ENCODE results near the gene PCDHB7. TPM values are rescaled to one million over a fixed set of nuclear protein-coding genes. Genes with fewer than 3 reads are reported as not detected.
"Not testable (repeated sequence)": the region's sequence is repeated elsewhere in the genome, so short reads cannot be mapped to it uniquely, and the experiment has no call there.

PCDHB7 gene
- total RNA-seq, 1 donor from 2014 or later: 1.9 TPM

DNA sequence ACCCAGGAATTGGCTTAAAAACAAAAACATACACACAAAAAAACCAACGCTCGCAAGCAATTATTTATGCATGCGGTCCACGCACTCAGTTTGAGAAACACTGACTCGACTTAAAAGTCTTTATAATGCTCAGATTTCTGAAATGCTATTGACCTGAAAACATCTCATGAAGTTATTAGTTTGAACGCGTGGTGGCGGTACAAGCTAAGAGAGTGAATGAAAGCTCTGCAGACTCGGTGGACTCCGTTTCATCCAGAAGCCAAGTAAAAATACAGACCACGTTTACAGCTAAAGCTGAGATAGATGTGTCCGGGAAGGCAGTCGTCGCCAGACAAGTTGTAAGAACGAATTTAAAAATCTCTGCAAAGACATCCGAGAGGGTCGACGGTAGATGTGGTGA lies 22.6 kb upstream of the PCDHB7 start, which contains the start of gene PCDHB6:
Gene PCDHB6 (plus strand): TSS at position 246 of the 400 bp plus-strand sequence. CDS start 201 bp downstream, outside the sequence.
- Histone ChIP-seq H3K36me3 (no peaks in the 10 kb centered on the region), H3K9me3 (peaks cover 9% of the 10 kb centered on the region), H3K4me3 (peak within 1 kb of the TSS; percentile 15), H3K4me1 (no peaks in the 10 kb centered on the region), H3K27me3 (ENCODE audit: low read depth) (no peaks in the 10 kb centered on the region), H3K27ac (no peak within 1 kb of the TSS)
- TF ChIP-seq, protein P1, sequence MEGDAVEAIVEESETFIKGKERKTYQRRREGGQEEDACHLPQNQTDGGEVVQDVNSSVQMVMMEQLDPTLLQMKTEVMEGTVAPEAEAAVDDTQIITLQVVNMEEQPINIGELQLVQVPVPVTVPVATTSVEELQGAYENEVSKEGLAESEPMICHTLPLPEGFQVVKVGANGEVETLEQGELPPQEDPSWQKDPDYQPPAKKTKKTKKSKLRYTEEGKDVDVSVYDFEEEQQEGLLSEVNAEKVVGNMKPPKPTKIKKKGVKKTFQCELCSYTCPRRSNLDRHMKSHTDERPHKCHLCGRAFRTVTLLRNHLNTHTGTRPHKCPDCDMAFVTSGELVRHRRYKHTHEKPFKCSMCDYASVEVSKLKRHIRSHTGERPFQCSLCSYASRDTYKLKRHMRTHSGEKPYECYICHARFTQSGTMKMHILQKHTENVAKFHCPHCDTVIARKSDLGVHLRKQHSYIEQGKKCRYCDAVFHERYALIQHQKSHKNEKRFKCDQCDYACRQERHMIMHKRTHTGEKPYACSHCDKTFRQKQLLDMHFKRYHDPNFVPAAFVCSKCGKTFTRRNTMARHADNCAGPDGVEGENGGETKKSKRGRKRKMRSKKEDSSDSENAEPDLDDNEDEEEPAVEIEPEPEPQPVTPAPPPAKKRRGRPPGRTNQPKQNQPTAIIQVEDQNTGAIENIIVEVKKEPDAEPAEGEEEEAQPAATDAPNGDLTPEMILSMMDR (IDR thresholded peaks at IDR 0.05): peak; percentile 11
- intact Hi-C loops (cut with DNase I): no loop called here
- ATAC-seq (no peak), DNase-seq (no peak)

DNA sequence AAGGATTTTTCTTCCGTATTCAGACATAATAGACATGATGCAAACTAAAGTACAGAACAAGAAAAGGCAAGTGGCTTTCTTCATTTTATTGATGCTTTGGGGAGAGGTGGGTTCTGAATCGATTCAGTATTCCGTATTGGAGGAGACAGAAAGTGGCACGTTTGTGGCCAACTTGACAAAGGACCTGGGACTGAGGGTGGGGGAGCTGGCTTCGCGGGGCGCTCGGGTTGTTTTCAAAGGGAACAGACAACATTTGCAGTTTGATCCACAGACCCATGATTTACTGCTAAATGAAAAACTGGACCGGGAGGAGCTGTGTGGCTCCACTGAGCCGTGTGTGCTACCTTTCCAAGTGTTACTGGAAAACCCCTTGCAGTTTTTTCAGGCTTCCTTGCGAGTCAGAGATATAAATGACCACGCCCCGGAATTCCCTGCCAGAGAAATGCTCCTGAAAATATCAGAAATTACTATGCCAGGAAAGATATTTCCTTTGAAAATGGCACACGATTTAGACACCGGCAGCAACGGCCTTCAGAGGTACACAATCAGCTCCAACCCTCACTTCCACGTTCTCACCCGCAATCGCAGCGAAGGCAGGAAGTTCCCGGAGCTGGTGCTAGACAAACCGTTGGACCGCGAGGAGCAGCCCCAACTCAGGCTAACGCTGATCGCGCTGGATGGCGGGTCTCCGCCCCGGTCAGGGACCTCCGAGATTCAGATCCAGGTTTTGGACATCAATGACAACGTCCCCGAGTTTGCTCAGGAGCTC lies 22.0 kb upstream of the PCDHB7 start:
- TF ChIP-seq, protein P1 (IDR thresholded peaks at IDR 0.05): no peak
- H3K27ac ChIP-seq: no peak overlapping the region
- peak overlapping the region; percentile 15 for H3K4me3 ChIP-seq
- H3K36me3 ChIP-seq: no peaks in the 10 kb centered on the region
- peaks cover 9% of the 10 kb centered on the region for H3K9me3 ChIP-seq
- H3K27me3 ChIP-seq (ENCODE audit: low read depth): no peaks in the 10 kb centered on the region
- intact Hi-C loops (cut with DNase I): no loop called here
- no peak for DNase-seq
- no peaks in the 10 kb centered on the region for H3K4me1 ChIP-seq
- ATAC-seq: no peak

DNA sequence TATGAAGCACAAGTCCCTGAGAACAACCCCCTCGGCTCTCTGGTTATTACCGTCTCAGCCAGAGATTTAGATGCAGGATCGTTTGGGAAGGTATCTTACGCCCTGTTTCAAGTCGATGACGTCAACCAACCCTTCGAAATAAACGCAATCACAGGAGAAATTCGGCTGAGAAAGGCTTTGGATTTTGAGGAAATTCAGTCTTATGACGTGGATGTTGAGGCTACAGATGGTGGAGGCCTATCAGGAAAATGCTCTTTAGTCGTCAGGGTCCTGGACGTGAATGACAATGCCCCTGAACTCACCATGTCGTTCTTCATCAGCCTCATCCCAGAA lies 21.5 kb upstream of the PCDHB7 start:
- no peaks in the 10 kb centered on the region for H3K4me1 ChIP-seq
- no peak overlapping the region for H3K27ac ChIP-seq
- no peak for DNase-seq
- intact Hi-C loops (cut with DNase I): no loop called here
- ATAC-seq: no peak
- no peaks in the 10 kb centered on the region for H3K36me3 ChIP-seq
- peaks cover 11% of the 10 kb centered on the region for H3K9me3 ChIP-seq
- no peaks in the 10 kb centered on the region for H3K27me3 ChIP-seq (ENCODE audit: low read depth)
- no peak overlapping the region for H3K4me3 ChIP-seq
- TF ChIP-seq, protein P1 (IDR thresholded peaks at IDR 0.05): no peak

DNA sequence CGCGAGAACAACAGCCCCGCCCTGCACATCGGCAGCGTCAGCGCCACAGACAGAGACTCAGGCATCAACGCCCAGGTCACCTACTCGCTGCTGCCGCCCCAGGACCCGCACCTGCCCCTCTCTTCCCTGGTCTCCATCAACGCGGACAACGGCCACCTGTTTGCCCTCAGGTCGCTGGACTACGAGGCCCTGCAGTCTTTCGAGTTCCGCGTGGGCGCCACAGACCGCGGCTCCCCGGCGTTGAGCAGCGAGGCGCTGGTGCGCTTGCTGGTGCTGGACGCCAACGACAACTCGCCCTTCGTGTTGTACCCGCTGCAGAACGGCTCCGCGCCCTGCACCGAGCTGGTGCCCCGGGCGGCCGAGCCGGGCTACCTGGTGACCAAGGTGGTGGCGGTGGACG lies 20.8 kb upstream of the PCDHB7 start:
- H3K27me3 ChIP-seq (ENCODE audit: low read depth); H3K4me3 ChIP-seq; ATAC-seq; H3K27ac ChIP-seq; H3K4me1 ChIP-seq; intact Hi-C loops (cut with DNase I); H3K36me3 ChIP-seq; DNase-seq: not testable (repeated sequence)
- peaks cover 18% of the 10 kb centered on the region for H3K9me3 ChIP-seq

DNA sequence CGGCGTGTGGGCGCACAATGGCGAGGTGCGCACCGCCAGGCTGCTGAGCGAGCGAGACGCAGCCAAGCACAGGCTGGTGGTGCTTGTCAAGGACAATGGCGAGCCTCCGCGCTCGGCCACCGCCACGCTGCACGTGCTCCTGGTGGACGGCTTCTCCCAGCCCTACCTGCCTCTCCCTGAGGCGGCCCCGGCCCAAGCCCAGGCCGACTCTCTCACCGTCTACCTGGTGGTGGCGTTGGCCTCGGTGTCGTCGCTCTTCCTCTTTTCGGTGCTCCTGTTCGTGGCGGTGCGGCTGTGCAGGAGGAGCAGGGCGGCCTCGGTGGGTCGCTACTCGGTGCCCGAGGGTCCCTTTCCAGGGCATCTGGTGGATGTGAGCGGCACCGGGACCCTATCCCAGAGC lies 20.3 kb upstream of the PCDHB7 start:
- H3K4me1 ChIP-seq; H3K36me3 ChIP-seq; H3K4me3 ChIP-seq; DNase-seq; H3K27me3 ChIP-seq (ENCODE audit: low read depth); H3K27ac ChIP-seq; ATAC-seq; intact Hi-C loops (cut with DNase I): not testable (repeated sequence)
- peaks cover 19% of the 10 kb centered on the region for H3K9me3 ChIP-seq

DNA sequence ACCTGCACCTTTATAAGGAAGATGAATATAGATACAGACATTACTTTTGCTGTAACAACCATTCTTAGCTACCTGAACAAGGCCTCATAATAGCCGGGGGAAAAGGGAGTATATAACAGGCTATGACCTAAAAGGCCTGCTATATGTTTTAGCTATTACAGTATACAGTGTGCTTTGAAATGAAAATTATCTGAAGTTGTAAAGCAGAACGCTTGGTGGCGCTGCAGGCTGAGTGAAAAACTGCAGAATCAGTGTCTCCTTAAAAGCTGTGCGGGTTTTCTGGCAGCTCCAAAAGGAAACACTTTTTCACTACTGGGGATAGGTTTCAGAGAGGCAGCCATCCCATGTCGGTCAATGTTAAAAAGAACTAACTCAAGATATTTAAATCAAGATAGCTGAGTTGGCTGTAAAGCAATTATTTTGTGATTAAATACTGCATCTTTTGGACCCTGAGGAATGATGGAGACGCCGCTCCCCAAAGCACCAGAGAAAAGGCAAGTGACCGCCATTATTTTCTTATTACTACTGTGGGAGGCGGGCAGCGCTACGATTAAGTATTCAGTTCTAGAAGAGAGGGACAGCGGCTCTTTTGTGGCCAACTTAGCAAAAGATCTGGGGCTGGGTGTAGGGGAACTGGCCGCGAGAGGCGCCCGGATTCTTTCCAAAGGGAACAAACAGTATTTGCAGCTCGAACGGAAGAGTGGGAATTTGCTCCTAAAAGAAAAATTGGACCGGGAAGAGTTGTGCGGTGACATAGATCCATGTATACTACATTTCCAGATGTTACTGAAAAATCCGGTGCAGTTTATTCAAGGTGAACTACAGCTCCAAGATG lies 16.7 kb upstream of the PCDHB7 start:
- ATAC-seq (no peak), DNase-seq (no peak)
- intact Hi-C loops (cut with DNase I): no loop called here
- Histone ChIP-seq H3K27ac (no peak overlapping the region), H3K4me3 (no peak overlapping the region), H3K4me1 (no peaks in the 10 kb centered on the region), H3K9me3 (peaks cover 19% of the 10 kb centered on the region), H3K36me3 (no peaks in the 10 kb centered on the region), H3K27me3 (ENCODE audit: low read depth) (peaks cover 5% of the 10 kb centered on the region)
- TF ChIP-seq, protein P1 (IDR thresholded peaks at IDR 0.05): no peak

DNA sequence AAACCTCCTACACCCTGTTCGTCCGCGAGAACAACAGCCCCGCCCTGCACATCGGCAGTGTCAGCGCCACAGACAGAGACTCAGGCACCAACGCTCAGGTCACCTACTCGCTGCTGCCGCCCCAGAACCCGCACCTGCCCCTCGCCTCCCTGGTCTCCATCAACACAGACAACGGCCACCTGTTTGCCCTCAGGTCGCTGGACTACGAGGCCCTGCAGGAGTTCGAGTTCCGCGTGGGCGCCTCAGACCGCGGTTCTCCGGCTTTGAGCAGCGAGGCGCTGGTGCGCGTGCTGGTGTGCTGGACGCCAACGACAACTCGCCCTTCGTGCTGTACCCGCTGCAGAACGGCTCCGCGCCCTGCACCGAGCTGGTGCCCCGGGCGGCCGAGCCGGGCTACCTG lies 15.1 kb upstream of the PCDHB7 start:
- DNase-seq; intact Hi-C loops (cut with DNase I); H3K4me1 ChIP-seq; H3K36me3 ChIP-seq; H3K4me3 ChIP-seq; H3K27me3 ChIP-seq (ENCODE audit: low read depth); H3K27ac ChIP-seq; ATAC-seq: not testable (repeated sequence)
- peaks cover 19% of the 10 kb centered on the region for H3K9me3 ChIP-seq

DNA sequence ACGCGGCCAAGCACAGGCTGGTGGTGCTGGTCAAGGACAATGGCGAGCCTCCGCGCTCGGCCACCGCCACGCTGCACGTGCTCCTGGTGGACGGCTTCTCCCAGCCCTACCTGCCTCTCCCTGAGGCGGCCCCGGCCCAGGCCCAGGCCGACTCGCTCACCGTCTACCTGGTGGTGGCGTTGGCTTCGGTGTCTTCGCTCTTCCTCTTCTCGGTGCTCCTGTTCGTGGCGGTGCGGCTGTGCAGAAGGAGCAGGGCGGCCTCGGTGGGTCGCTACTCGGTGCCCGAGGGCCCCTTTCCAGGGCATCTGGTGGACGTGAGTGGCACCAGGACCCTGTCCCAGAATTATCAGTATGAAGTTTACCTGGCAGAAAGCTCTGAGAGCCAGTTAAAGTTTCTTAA lies 14.5 kb upstream of the PCDHB7 start:
- ATAC-seq; intact Hi-C loops (cut with DNase I): not testable (repeated sequence)
- peaks cover 19% of the 10 kb centered on the region for H3K9me3 ChIP-seq

DNA sequence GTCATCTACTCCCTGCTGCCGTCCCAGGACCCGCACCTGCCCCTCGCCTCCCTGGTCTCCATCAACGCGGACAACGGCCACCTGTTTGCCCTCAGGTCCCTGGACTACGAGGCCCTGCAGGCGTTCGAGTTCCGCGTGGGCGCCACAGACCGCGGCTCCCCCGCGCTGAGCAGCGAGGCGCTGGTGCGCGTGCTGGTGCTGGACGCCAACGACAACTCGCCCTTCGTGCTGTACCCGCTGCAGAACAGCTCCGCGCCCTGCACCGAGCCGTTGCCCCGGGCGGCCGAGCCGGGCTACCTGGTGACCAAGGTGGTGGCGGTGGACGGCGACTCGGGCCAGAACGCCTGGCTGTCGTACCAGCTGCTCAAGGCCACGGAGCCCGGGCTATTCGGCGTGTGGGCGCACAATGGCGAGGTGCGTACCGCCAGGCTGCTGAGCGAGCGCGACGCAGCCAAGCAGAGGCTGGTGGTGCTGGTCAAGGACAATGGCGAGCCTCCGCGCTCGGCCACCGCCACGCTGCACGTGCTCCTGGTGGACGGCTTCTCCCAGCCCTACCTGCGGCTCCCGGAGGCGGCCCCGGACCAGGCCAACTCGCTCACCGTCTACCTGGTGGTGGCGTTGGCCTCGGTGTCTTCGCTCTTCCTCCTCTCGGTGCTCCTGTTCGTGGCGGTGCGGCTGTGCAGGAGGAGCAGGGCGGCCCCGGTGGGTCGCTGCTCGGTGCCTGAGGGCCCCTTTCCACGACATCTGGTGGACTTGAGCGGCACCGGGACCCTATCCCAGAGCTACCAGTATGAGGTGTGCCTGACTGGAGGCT lies 2.1 kb downstream of the PCDHB7 start:
- DNase-seq; intact Hi-C loops (cut with DNase I); H3K4me1 ChIP-seq; H3K4me3 ChIP-seq; H3K36me3 ChIP-seq; ATAC-seq; H3K27ac ChIP-seq: not testable (repeated sequence)
- Histone ChIP-seq H3K27me3 (ENCODE audit: low read depth) (peaks cover 25% of the 10 kb centered on the region), H3K9me3 (peaks cover 28% of the 10 kb centered on the region)

More for the DNA sequence above, 14.5 kb upstream of the PCDHB7 start:
- not testable (repeated sequence) for H3K36me3 ChIP-seq; H3K4me3 ChIP-seq; H3K27ac ChIP-seq; H3K4me1 ChIP-seq; DNase-seq; H3K27me3 ChIP-seq (ENCODE audit: low read depth)

All from lower lobe of right lung (tissue), 2 donors.